MM.1S (cell line): ENCODE measurements around the gene AFG3L2.

Source experiments
- DNase-seq: peaks from one replicate; pipeline ENCODE4 v3.0.0-alpha.2; 2015
- H2AFZ ChIP-seq: fragments of 300-600 bp; sonication (generic); 2 replicates; pipeline ENCODE4 v1.6.0; 2016; ENCODE audit warnings: antibody characterized with exemption, low read length
- H3F3A ChIP-seq: fragments of 300-600 bp; sonication (generic); 2 replicates; pipeline ENCODE4 v1.6.1; 2016; ENCODE audit warnings: mild to moderate bottlenecking, antibody characterized with exemption, low read length, moderate library complexity, mixed read lengths; ENCODE audit not compliant: insufficient read depth
- H3K27ac ChIP-seq: fragments of 300-600 bp; sonication (generic); 2 replicates; pipeline ENCODE4 v1.5.1; 2016; ENCODE audit warnings: mild to moderate bottlenecking, low read length
- H3K27me3 ChIP-seq: fragments of 300-600 bp; sonication (generic); replicated peaks from 2 replicates; pipeline ENCODE4 v1.6.0; 2016; ENCODE audit warnings: low read length; ENCODE audit not compliant: insufficient read depth
- H3K36me3 ChIP-seq: fragments of 300-600 bp; sonication (generic); replicated peaks from 2 replicates; pipeline ENCODE4 v1.6.1; 2016; ENCODE audit warnings: mild to moderate bottlenecking, low read length, mixed read lengths; ENCODE audit not compliant: insufficient read depth
- H3K4me1 ChIP-seq: fragments of 300-600 bp; sonication (generic); 2 replicates; pipeline ENCODE4 v1.6.1; 2016; ENCODE audit warnings: low read length, mixed read lengths
- H3K4me2 ChIP-seq: fragments of 300-600 bp; sonication (generic); 2 replicates; pipeline ENCODE4 v1.6.0; 2016; ENCODE audit warnings: low read depth, low read length
- H3K4me3 ChIP-seq: fragments of 300-600 bp; sonication (generic); 2 replicates; pipeline ENCODE4 v1.5.1; 2016; ENCODE audit warnings: low read length, mixed read lengths
- H3K79me2 ChIP-seq: fragments of 300-600 bp; sonication (generic); 2 replicates; pipeline ENCODE4 v1.6.1; 2016; ENCODE audit warnings: mixed run types, low read length, mixed read lengths
- H3K9ac ChIP-seq: fragments of 300-600 bp; sonication (generic); 2 replicates; pipeline ENCODE4 v1.6.1; 2016; ENCODE audit warnings: low read length, mixed read lengths
- H3K9me2 ChIP-seq: fragments of 300-600 bp; sonication (generic); replicated peaks from 2 replicates; pipeline ENCODE4 v1.6.1; 2016; ENCODE audit warnings: mild to moderate bottlenecking, low read length, mixed read lengths; ENCODE audit not compliant: insufficient read depth
- H3K9me3 ChIP-seq: fragments of 300-600 bp; sonication (generic); replicated peaks from 2 replicates; pipeline ENCODE4 v1.6.1; 2016; ENCODE audit warnings: mild to moderate bottlenecking, low read length, mixed read lengths; ENCODE audit not compliant: insufficient read depth
- H4K20me1 ChIP-seq: fragments of 300-600 bp; sonication (generic); 2 replicates; pipeline ENCODE4 v1.6.1; 2016; ENCODE audit warnings: mild to moderate bottlenecking, low read length, moderate library complexity, mixed read lengths; ENCODE audit not compliant: insufficient read depth
- CTCF ChIP-seq: fragments of 300-600 bp; sonication (generic); IDR thresholded peaks from 2 replicates; pipeline ENCODE4 v1.5.1; 2016; ENCODE audit warnings: antibody characterized with exemption, low read length, mixed read lengths
- EZH2 ChIP-seq: fragments of 300-600 bp; sonication (generic); optimal IDR thresholded peaks from 2 replicates; pipeline ENCODE3; 2017; ENCODE audit warnings: low read depth, mild to moderate bottlenecking, antibody characterized with exemption, low read length, mixed read lengths
- EZH2phosphoT487 ChIP-seq: fragments of 300-600 bp; sonication (generic); IDR thresholded peaks from 2 replicates; pipeline ENCODE4 v1.6.1; 2018; ENCODE audit warnings: antibody characterized with exemption, low read length

AFG3L2 gene

DNA sequence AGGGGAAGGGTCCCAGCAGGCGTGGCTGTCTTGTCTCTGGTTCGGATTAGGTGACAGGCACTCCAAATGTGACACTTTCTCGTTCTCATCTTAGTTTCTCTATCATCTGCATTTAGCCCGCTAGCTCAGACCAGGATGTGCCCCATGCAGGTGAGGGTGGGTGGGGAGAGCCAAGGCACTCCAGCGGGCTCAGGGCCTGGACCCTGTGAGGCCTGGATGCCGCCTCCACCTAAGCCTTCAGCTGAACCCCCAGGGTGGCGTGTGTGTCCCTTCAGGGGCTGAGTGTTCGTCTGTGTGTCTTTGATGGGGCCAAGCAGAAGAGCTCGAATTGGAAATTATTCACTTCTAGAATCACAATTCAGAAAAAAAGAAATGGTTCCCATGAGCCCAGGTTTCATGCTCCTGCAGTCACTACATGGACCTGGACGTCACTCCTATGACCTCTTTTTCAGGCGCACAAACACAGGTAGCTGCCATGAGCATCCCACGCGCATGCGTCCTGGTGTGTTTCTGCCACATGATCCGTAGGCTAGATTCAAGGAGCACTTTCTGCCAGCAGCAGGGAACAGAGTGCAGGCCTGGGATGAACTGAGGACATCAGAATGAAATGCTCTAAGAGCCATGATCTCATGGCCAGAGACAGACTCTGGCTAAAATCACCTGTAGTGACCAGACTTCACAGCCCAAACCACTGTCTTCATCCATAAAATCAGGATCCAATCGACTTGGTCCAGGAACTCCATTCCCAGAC is 97.1 kb downstream of the AFG3L2 start:
- Histone ChIP-seq H3K4me3 (no peak overlapping the region), H3K4me2 (no peak overlapping the region), H3K27ac (no peak overlapping the region), H3F3A (no peaks in the 10 kb centered on the region), H3K9ac (no peak overlapping the region), H3K27me3 (no peaks in the 10 kb centered on the region), H4K20me1 (no peaks in the 10 kb centered on the region), H3K9me2 (no peaks in the 10 kb centered on the region), H3K79me2 (no peaks in the 10 kb centered on the region), H3K9me3 (no peaks in the 10 kb centered on the region), H3K36me3 (no peaks in the 10 kb centered on the region), H3K4me1 (peaks cover 5% of the 10 kb centered on the region; the same call in 1 of the 2 replicates), H2AFZ (no peak overlapping the region)
- DNase-seq = no peak
- TF ChIP-seq CTCF = no peak
- TF ChIP-seq EZH2 = no peak
- TF ChIP-seq EZH2phosphoT487 = no peak
